Hepatocyte (in vitro differentiated cells): ENCODE results near the gene CDON. TPM values are rescaled to one million over a fixed set of nuclear protein-coding genes. Genes with fewer than 3 reads are reported as not detected.

Source experiments
- DNase-seq: peaks from one replicate; pipeline ENCODE4 v3.0.0-alpha.2; 2016; ENCODE audit warnings: low spot score
- H2AFZ ChIP-seq: fragments of 200-600 bp; sonication (generic); 2 replicates; pipeline ENCODE4 v1.6.0; 2016; ENCODE audit warnings: antibody characterized with exemption, mild to moderate bottlenecking
- H3K27ac ChIP-seq: fragments of 200-600 bp; sonication (generic); 2 replicates; pipeline ENCODE4 v1.5.1; 2016; ENCODE audit warnings: mild to moderate bottlenecking
- H3K27me3 ChIP-seq: fragments of 200-600 bp; sonication (generic); 2 replicates; pipeline ENCODE4 v1.6.1; 2016
- H3K36me3 ChIP-seq: fragments of 200-600 bp; sonication (generic); replicated peaks from 2 replicates; pipeline ENCODE4 v1.5.1; 2016; ENCODE audit warnings: low read depth; ENCODE audit not compliant: insufficient read depth
- H3K4me1 ChIP-seq: fragments of 200-600 bp; sonication (generic); 2 replicates; pipeline ENCODE4 v1.5.1; 2016; ENCODE audit warnings: mild to moderate bottlenecking, moderate library complexity; ENCODE audit not compliant: insufficient read depth
- H3K4me2 ChIP-seq: fragments of 200-600 bp; sonication (generic); 2 replicates; pipeline ENCODE4 v1.6.0; 2016
- H3K4me3 ChIP-seq: fragments of 200-600 bp; sonication (generic); 2 replicates; pipeline ENCODE4 v1.5.1; 2016; ENCODE audit warnings: mild to moderate bottlenecking
- H3K79me2 ChIP-seq: fragments of 200-600 bp; sonication (generic); 2 replicates; pipeline ENCODE4 v1.6.0; 2017; ENCODE audit warnings: mild to moderate bottlenecking
- H3K9me2 ChIP-seq: fragments of 200-600 bp; sonication (generic); replicated peaks from 2 replicates; pipeline ENCODE4 v1.6.0; 2017; ENCODE audit warnings: mild to moderate bottlenecking; ENCODE audit not compliant: insufficient read depth
- H3K9me3 ChIP-seq: fragments of 200-600 bp; sonication (generic); 2 replicates; pipeline ENCODE4 v1.5.1; 2016; ENCODE audit warnings: low read depth, mild to moderate bottlenecking
- H4K20me1 ChIP-seq: fragments of 200-600 bp; sonication (generic); 2 replicates; pipeline ENCODE4 v1.6.0; 2016; ENCODE audit warnings: mild to moderate bottlenecking; ENCODE audit not compliant: insufficient read depth, poor library complexity, severe bottlenecking
- EZH2 ChIP-seq: fragments of 200-600 bp; sonication (generic); IDR thresholded peaks from 2 replicates; pipeline ENCODE4 v1.6.1; 2016; ENCODE audit warnings: antibody characterized with exemption, mild to moderate bottlenecking, borderline replicate concordance
- EZH2phosphoT487 ChIP-seq: fragments of 200-600 bp; sonication (generic); IDR thresholded peaks from one replicate; pipeline ENCODE4 v1.6.1; 2018; ENCODE audit warnings: antibody characterized with exemption, mild to moderate bottlenecking, low read depth, moderate library complexity; ENCODE audit not compliant: unreplicated experiment, severe bottlenecking
- WGBS: methylation state at CpG from one replicate; pipeline ENCODE4 v1.1.6; 2016; ENCODE audit warnings: low lambda C conversion rate; ENCODE audit errors: missing lambda C conversion rate; 5-methylcytosine and 5-hydroxymethylcytosine counted together
- polyA plus RNA-seq: library from polyadenylated mRNA; unstranded; fragments of >200 nt; fragmentation: Nextera tagmentation; extraction: Ambion mirVana; gene quantifications from 2 replicates; pipeline ENCODE4 v1.2.1, GENCODE V29; 2016
- total RNA-seq: library from RNA; depleted of rRNA; stranded (reverse); fragments of >200 nt; gene quantifications from 2 replicates; pipeline ENCODE4 v1.2.3, GENCODE V29; 2014
- TF ChIP-seq, protein P1 (sequence below): fragments of 200-600 bp; sonication (generic); IDR thresholded peaks from 2 replicates; pipeline ENCODE4 v1.5.1; 2016; ENCODE audit warnings: antibody characterized with exemption, mild to moderate bottlenecking; ENCODE audit not compliant: poor library complexity

Gene CDON
- total and polyA plus RNA-seq, 2 experiments from 2014 or later = 17.5 to 41.9 TPM

DNA sequence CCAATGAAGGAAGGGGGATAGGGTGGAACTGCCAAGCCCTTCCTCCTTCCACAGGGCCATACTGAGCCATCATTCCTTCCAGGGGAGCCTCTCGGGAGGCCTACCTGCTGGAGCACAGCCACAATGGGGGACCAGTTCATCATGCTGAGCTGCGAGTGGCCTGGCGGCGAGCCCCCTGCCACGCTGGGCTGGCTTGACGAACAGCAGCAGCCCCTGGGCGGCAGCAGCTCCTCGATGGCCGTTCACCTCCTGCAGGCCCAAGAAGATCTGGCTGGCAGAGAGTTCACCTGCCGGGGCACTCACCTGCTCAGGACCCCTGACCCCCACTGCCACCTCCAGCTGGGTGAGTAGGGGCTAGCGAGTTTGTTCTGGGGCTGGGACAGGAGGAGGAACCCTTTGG is 110.9 kb downstream of the CDON start:
- Histone ChIP-seq H3K36me3 (no peaks in the 10 kb centered on the region), H3K4me2 (no peak overlapping the region), H3K27me3 (no peaks in the 10 kb centered on the region), H3K4me1 (peaks cover 6% of the 10 kb centered on the region), H3K4me3 (no peak overlapping the region), H4K20me1 (no peaks in the 10 kb centered on the region), H3K79me2 (no peaks in the 10 kb centered on the region), H3K27ac (no peak overlapping the region), H2AFZ (no peak overlapping the region), H3K9me2 (no peaks in the 10 kb centered on the region), H3K9me3 (no peaks in the 10 kb centered on the region)
- 71% methylated on average over 11 of the region's 11 CpGs for WGBS
- TF ChIP-seq, protein P1, sequence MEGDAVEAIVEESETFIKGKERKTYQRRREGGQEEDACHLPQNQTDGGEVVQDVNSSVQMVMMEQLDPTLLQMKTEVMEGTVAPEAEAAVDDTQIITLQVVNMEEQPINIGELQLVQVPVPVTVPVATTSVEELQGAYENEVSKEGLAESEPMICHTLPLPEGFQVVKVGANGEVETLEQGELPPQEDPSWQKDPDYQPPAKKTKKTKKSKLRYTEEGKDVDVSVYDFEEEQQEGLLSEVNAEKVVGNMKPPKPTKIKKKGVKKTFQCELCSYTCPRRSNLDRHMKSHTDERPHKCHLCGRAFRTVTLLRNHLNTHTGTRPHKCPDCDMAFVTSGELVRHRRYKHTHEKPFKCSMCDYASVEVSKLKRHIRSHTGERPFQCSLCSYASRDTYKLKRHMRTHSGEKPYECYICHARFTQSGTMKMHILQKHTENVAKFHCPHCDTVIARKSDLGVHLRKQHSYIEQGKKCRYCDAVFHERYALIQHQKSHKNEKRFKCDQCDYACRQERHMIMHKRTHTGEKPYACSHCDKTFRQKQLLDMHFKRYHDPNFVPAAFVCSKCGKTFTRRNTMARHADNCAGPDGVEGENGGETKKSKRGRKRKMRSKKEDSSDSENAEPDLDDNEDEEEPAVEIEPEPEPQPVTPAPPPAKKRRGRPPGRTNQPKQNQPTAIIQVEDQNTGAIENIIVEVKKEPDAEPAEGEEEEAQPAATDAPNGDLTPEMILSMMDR = no peak
- TF ChIP-seq EZH2phosphoT487 (no peak), EZH2 (no peak)
- no peak for DNase-seq

DNA sequence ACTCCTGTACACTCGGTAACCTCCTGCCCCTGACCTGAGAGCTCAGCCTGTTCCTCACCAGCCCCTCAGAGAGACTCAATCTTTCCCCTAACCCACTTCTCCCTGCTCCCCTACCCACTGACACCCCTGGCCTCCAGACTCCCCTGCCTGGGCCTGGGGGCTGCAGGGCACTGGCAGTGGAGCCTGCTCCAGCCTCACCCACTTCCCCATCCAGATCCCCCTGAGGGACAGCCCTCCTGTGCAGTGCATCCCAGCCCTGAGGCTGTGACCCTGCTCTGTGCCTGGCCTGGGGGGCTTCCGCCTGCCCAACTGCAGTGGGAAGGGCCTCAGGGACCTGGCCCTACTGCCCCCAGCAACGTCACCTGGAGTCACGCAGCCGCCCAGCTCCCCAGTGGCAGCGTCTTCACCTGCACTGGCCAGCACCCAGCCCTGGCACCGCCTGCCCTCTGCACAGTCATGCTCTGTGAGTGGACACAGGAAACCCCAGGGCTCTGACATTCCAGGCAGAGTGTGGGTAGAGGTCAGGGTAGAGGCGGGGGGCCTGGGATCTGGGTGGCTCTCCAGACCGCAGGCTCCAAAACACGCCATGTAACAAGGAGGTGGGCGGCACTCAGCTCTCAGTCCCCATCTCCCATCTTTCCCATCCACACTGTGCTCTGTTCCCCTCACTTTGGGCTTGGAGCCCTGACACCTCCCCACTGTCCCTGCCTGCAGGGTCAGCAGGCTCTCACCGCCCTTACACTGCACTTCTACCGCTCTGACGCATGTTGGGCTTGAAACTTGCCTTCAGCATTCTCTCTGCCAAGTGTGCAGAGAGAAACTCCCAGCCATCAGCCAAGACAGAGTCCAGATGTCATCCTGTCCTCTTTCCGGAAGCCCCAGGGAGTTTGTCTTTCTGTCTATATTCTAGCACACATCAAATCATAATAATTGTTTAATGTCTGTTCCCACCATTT is 111.7 kb downstream of the CDON start:
- 87% methylated on average over 15 of the region's 15 CpGs for WGBS
- peaks cover 6% of the 10 kb centered on the region for H3K4me1 ChIP-seq
- no peak overlapping the region for H2AFZ ChIP-seq
- DNase-seq = no peak
- H3K79me2 ChIP-seq = no peaks in the 10 kb centered on the region
- no peaks in the 10 kb centered on the region for H3K36me3 ChIP-seq
- H3K9me3 ChIP-seq = no peaks in the 10 kb centered on the region
- H3K27me3 ChIP-seq = no peaks in the 10 kb centered on the region
- H4K20me1 ChIP-seq = no peaks in the 10 kb centered on the region
- TF ChIP-seq EZH2phosphoT487 (no peak), EZH2 (no peak)
- TF ChIP-seq, protein P1 = no peak
- H3K27ac ChIP-seq = no peak overlapping the region
- no peaks in the 10 kb centered on the region for H3K9me2 ChIP-seq
- H3K4me2 ChIP-seq = no peak overlapping the region
- H3K4me3 ChIP-seq = no peak overlapping the region

DNA sequence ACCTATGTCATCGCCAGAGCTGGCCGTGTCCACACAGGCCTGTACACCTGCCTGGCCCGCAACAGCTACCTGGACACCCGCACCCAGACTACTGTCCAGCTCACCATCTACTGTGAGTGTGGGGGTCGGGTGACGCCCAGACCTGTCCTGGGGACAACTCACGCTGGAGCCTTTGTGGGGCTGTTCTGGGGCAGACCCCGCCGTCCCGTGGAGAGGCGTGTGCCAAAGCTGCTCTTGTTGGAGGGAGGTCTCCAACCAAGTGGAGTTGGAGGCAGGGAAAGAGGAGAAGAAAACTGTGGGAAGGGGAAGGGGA is 112.5 kb downstream of the CDON start:
- H3K4me3 ChIP-seq = no peak overlapping the region
- no peaks in the 10 kb centered on the region for H3K36me3 ChIP-seq
- no peaks in the 10 kb centered on the region for H4K20me1 ChIP-seq
- H3K4me2 ChIP-seq = no peak overlapping the region
- WGBS = 95% methylated on average over 10 of the region's 11 CpGs
- DNase-seq = no peak
- H3K79me2 ChIP-seq = no peaks in the 10 kb centered on the region
- H3K27me3 ChIP-seq = no peaks in the 10 kb centered on the region
- H2AFZ ChIP-seq = no peak overlapping the region
- TF ChIP-seq, protein P1 = no peak
- TF ChIP-seq EZH2phosphoT487 (no peak), EZH2 (no peak)
- H3K4me1 ChIP-seq = peaks cover 6% of the 10 kb centered on the region
- no peak overlapping the region for H3K27ac ChIP-seq
- no peaks in the 10 kb centered on the region for H3K9me3 ChIP-seq
- no peaks in the 10 kb centered on the region for H3K9me2 ChIP-seq
